Stimulated activated CD4-positive, alpha-beta T cell treated with anti-CD3 and anti-CD28 coated beads, Interleukin-15, amount 100 ng/mL, for 24 hours (primary cell): ENCODE results near the gene SCP2.
"Not testable (repeated sequence)": the region's sequence is repeated elsewhere in the genome, so short reads cannot be mapped to it uniquely, and the experiment has no call there.

Experiments
- DNase-seq: peaks from one replicate; pipeline ENCODE4 v3.0.0-alpha.2; 2020

SCP2 gene

GRCh38 chr1:52976183-52977035 is 49.3 kb downstream of the SCP2 start:
- no peak for DNase-seq

GRCh38 chr1:52978045-52978444 is 51.0 kb downstream of the SCP2 start:
- DNase-seq: no peak

DNA sequence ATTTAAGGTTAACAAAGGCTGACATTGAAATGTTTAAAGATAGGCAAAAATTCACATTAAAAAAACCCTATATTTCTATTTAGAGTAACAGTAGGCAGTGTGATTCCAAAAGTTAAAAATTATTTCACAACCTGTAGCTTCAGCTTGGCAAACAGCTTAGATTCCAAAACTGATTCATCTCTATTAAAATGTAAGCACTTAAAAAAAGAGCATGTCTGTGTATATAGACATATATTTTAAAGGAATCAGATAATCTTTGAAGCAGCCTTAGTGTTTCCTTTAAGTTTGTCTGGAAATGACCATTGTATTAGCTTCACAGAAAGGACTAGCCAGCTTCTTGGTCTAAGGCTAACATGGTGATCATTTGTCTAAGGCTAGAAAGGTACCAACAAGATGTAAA is 65.7 kb downstream of the SCP2 start:
- DNase-seq: not testable (repeated sequence)

- no peak for DNase-seq
These were observed 67.6 kb downstream of the SCP2 start for GRCh38 chr1:52994656-52995055.

- DNase-seq: no peak
These were observed 69.6 kb downstream of the SCP2 start for GRCh38 chr1:52996653-52997052.

DNA sequence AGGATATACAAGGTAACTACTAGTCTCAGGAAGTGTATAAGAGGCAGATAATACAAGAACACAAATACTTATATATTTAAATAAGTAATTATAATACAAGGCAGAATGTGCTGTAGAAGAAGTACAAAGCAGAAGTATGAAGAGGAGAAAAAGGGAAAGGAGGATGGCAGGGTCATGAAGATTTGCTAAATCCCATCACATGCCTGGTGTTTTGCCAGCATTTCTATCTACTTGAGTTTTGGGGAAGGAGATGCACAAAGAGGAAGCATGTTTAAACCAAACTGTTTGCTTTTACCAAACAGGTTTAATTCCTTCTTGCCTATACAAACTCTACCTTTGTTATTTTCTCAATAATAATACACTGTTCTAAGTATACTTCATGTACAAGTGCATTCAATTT is 74.1 kb downstream of the SCP2 start:
- DNase-seq: no peak

DNA sequence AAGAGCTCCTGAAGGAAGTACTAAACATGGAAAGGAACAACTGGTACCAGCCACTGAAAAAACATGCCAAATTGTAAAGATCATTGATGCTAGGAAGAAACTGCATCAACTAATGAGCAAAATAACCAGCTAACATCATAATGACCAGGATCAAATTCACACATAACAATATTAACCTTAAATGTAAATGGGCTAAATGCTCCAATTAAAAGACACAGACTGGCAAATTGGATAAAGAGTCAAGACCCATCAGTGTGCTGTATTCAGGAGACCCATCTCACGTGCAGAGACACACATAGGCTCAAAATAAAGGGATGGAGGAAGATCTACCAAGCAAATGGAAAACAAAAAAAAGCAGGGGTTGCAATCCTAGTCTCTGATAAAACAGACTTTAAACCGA is 79.5 kb downstream of the SCP2 start:
- not testable (repeated sequence) for DNase-seq

- not testable (repeated sequence) for DNase-seq
These were observed 83.2 kb downstream of the SCP2 start for GRCh38 chr1:53010247-53010646.

DNA sequence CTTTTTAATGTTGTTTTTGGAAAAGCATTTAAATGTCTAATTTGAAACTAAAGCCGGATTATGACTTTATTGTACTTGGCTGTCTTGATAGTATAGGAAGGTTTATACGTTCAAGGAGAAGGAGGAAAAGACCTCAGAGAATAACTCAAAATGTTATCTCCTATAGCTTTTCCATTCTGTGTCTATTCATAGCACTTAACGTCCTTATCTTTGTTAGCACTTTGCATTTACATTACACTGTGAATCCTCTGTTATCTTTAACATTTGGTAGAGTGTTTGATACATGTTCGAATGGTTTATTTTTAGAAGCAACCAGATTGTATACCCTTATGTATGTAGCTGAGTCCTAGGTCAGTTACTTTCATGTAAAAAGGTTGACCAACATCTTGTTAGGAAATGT is 84.1 kb downstream of the SCP2 start:
- no peak for DNase-seq

GRCh38 chr1:53014791-53015507 is 87.9 kb downstream of the SCP2 start:
- DNase-seq: peak; percentile 80

GRCh38 chr1:53015508-53015860 is 88.4 kb downstream of the SCP2 start:
- no peak for DNase-seq

DNA sequence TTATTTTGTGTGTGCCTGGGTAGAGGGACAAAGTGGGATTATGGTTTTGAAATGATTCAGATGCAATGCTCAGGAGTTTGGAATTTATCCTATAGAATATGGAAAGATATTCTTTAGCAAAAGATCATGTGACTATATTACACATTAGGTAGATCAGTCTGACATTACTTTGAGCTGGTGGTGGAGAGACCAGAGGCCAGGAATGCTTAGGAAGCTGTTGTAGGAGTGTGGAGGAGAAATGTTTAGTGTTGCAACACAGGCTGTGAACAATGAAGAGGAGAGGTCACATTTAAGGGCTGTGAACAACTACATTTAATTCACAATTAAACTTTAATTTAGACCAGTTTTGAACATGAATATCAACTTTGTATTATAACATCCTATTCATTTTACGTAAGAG is 89.6 kb downstream of the SCP2 start:
- DNase-seq: no peak

DNA sequence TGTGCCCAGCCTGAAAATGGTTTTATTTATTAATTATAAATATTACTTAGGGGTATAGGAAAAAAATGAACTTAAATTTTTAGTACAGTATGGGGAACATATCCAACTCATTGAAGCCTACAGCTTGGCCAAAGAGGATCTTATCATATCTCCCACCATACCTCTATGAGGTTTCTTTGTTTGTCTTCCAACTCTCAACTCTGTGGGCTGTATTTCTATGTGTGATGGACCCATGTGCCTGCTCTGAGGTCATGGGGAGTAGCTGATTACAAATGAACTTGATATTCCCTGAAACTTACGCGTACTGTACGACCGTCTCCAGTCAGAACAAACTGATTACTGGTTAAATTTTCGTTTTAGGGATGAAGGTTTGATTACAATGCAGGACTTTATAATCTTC is 93.5 kb downstream of the SCP2 start:
- no peak for DNase-seq

DNA sequence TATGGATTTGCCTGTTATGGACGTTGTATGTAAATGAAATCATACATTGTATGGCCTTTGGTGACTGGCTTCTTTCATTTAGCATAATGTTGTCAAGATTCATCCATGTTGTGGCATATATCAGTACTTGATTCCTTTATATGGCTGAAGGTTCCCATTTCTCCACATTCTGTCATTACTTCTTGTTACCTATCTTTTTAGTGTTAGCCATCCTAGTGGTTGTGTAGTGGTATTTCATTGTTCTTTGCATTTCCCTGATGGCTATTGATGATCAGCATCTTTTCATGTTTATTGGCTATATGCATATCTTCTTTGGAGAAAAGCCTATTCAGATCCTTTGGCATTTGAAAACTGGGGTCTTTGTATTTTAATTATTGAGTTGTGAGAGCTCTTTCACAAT is 95.1 kb downstream of the SCP2 start:
- no peak for DNase-seq

- no peak for DNase-seq
These were observed 96.5 kb downstream of the SCP2 start for GRCh38 chr1:53023546-53023945.

- no peak for DNase-seq
These were observed 97.0 kb downstream of the SCP2 start for GRCh38 chr1:53024117-53024516.

- DNase-seq: no peak
These were observed 98.1 kb downstream of the SCP2 start for GRCh38 chr1:53025034-53025768.

- no peak for DNase-seq
These were observed 98.7 kb downstream of the SCP2 start for GRCh38 chr1:53025769-53026112.

- no peak for DNase-seq
These were observed 99.2 kb downstream of the SCP2 start for GRCh38 chr1:53026254-53026653.

- DNase-seq: no peak
These were observed 104.7 kb downstream of the SCP2 start for GRCh38 chr1:53031732-53032131.

DNA sequence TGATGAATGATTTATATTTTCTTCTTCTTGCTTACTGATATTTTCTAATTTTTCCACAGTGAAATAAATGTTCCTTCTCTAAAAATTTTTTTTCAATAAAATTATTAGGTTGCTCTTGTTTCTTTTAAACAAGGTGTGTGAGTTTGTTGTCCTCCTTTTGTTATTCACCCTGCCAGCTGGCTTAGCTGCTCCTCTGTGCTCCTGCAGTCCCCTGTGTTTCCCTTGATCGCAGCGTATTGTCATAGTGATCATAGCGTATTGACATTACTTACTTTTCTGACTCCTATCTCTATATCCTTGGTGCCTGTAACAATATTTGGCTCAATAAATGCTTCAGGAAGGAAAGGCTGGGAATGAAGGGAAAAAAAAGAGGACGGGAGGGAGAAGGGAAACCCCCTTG is 110.1 kb downstream of the SCP2 start:
- no peak for DNase-seq

DNA sequence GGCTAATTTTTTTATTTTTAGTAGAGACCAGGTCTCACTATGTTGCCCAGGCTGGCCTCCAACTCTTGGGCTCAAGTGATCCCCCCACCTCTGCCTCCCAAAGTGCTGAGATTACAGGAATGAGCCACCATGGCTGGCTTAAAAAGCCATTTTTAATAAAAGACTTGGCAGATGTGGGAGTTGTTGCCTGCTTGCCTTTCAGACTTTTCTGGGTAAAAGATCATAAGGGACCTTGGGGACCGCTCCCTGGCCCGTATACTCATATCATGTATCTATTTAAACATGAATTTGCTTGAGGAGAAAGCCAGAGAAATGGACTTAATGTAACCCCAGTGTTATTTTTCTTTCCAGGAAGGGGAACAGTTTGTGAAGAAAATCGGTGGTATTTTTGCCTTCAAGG is 111.5 kb downstream of the SCP2 start:
- DNase-seq: no peak

- no peak for DNase-seq
These were observed 116.2 kb downstream of the SCP2 start for GRCh38 chr1:53043271-53043670.

GRCh38 chr1:53044926-53045325 is 117.8 kb downstream of the SCP2 start:
- DNase-seq: no peak
